Measurements from ENCODE around the gene EFCAB7. TPM values are rescaled to one million over a fixed set of nuclear protein-coding genes. Genes with fewer than 3 reads are reported as not detected.

Gene EFCAB7
- total and polyA plus RNA-seq, 2 of the 13 experiments (the other 11 are each of a cell fraction or from before 2014, with no cell fraction given) = 1.7 to 5.4 TPM

GRCh38 chr1:63506782-63507181 is 16.5 kb upstream of the EFCAB7 start (continued):
- TF ChIP-seq ZNF780A (CRISPR knock-in tag; IDR thresholded peaks at IDR 0.05) (no peak), NFRKB (IDR thresholded peaks at IDR 0.05) (no peak), KLF9 (CRISPR knock-in tag; IDR thresholded peaks at IDR 0.05; ENCODE audit: low read depth) (no peak), ZNF414 (CRISPR knock-in tag; IDR thresholded peaks at IDR 0.05) (no peak), ZSCAN21 (CRISPR knock-in tag; IDR thresholded peaks at IDR 0.05; ENCODE audit: borderline replicate concordance) (no peak), ZNF343 (CRISPR knock-in tag; IDR thresholded peaks at IDR 0.05) (no peak), ZNF207 (IDR thresholded peaks at IDR 0.05; ENCODE audit: borderline replicate concordance) (no peak), CREM (IDR thresholded peaks at IDR 0.05) (no peak), CREM (CRISPR knock-in tag; IDR thresholded peaks at IDR 0.05) (no peak), MTA3 (CRISPR knock-in tag; IDR thresholded peaks at IDR 0.05) (no peak), RNF2 (conservative IDR thresholded peaks at IDR 0.05; ENCODE audit: low read depth) (no peak), ZNF292 (CRISPR knock-in tag; IDR thresholded peaks at IDR 0.05; ENCODE audit: borderline replicate concordance, low read depth) (no peak)

GRCh38 chr1:63509718-63510117 is 13.6 kb upstream of the EFCAB7 start:
- no peaks in the 10 kb centered on the region for H3K9me3 ChIP-seq (ENCODE audit: low read length)
- POLR2A ChIA-PET = no interaction called here
- intact Hi-C loops (cut with micrococcal nuclease; ENCODE audit: unreplicated experiment) (no loop called here), in situ Hi-C loops (cut with HindIII; ENCODE audit: extremely low pct_ligation_motif_present, low pct_unique_long_range_greater_than_20kb) (no loop called here)
- no peaks in the 10 kb centered on the region for H3K4me1 ChIP-seq (ENCODE audit: insufficient read depth, low read length)
- TF ChIP-seq MBD4 (IDR thresholded peaks at IDR 0.05; ENCODE audit: borderline replicate concordance, low read length) (no peak), ZNF781 (CRISPR knock-in tag; IDR thresholded peaks at IDR 0.05; ENCODE audit: borderline replicate concordance, not compliant biosample characterization) (no peak), ZBTB40 (IDR thresholded peaks at IDR 0.05) (no peak), ZBTB40 (CRISPR knock-in tag; IDR thresholded peaks at IDR 0.05) (no peak), CBFB (CRISPR knock-in tag; IDR thresholded peaks at IDR 0.05) (no peak), SRSF1 (optimal IDR thresholded peaks at IDR 0.05; ENCODE audit: low read depth, low read length) (no peak), ZNF780A (CRISPR knock-in tag; IDR thresholded peaks at IDR 0.05) (no peak)
- no peak overlapping the region for H3K4me3 ChIP-seq (replicated peaks in 1 of 3; ENCODE audit: insufficient read depth in 1 of 3, low read depth in 2 of 3, low read length in 3 of 3)
- BruUV-seq (replicated peaks) = no TSS peak
- FAIRE-seq (no peak), DNase-seq (ENCODE audit: low spot score) (no peak), ATAC-seq (no peak)
- H2AFZ ChIP-seq (ENCODE audit: low read length) = no peak overlapping the region
- H3K9ac ChIP-seq (ENCODE audit: insufficient read depth, low read depth, low read length) = no peak overlapping the region
- no peak overlapping the region for H3K27ac ChIP-seq (ENCODE audit: extremely low read length, insufficient read depth, low read length)
- no peaks in the 10 kb centered on the region for H4K20me1 ChIP-seq (ENCODE audit: insufficient read depth, low read length)
- H3K79me2 ChIP-seq (ENCODE audit: insufficient read depth, low read length) = no peaks in the 10 kb centered on the region
- 88% methylated on average over 10 of the region's 10 CpGs for WGBS (ENCODE audit: low lambda C conversion rate)
- H3K4me2 ChIP-seq (ENCODE audit: low read depth, low read length) = no peak overlapping the region
- no peaks in the 10 kb centered on the region for H3K27me3 ChIP-seq (ENCODE audit: control insufficient read depth in 1 of 2, insufficient read depth in 2 of 2, low read length in 2 of 2)
- CTCF ChIA-PET (ENCODE audit: low intra/inter-chr PET ratio, low total read pairs) = no interaction called here
- H3K36me3 ChIP-seq (replicated peaks in 1 of 2; ENCODE audit: control insufficient read depth in 1 of 2, insufficient read depth in 2 of 2, low read length in 2 of 2) = peaks cover 0 to 14% of the 10 kb centered on the region in 2 experiments; a peak in 2 of 5 replicates
